Neural progenitor cell (in vitro differentiated cells): ENCODE measurements around the gene OLFML2A.

Source experiments
- CTCF ChIP-seq: fragments of 200-600 bp; sonication (generic); IDR thresholded peaks from 2 replicates; pipeline ENCODE4 v1.5.1; 2017; ENCODE audit warnings: antibody characterized with exemption, mild to moderate bottlenecking
- EZH2 ChIP-seq: fragments of 200-600 bp; sonication (generic); IDR thresholded peaks from 2 replicates; pipeline ENCODE4 v1.6.1; 2017; ENCODE audit warnings: antibody characterized with exemption, mild to moderate bottlenecking, moderate library complexity
- EZH2phosphoT487 ChIP-seq: fragments of 200-600 bp; sonication (generic); IDR thresholded peaks from 2 replicates; pipeline ENCODE4 v1.6.1; 2017; ENCODE audit warnings: antibody characterized with exemption

- no peak for TF ChIP-seq CTCF
- no peak for TF ChIP-seq EZH2phosphoT487
- TF ChIP-seq EZH2, result no peak
These were observed 28.3 kb downstream of the OLFML2A start for GRCh38 chr9:124805186-124805585.
